ENCODE results near the gene CCR7.

CCR7 gene

GRCh38 chr17:40528692-40529417 is 36.4 kb downstream of the CCR7 start:
- no peak overlapping the region for H3K4me3 ChIP-seq (ENCODE audit: low read depth, low read length)
- H3K9ac ChIP-seq (ENCODE audit: low read length) = no peak overlapping the region
- H3K27me3 ChIP-seq (ENCODE audit: control insufficient read depth, insufficient read depth, low read length) = no peaks in the 10 kb centered on the region
- H3K4me1 ChIP-seq (ENCODE audit: control insufficient read depth, insufficient read depth, low read length) = peaks cover 17% of the 10 kb centered on the region; the same call in 1 of the 2 replicates
- H3K9me3 ChIP-seq (ENCODE audit: control insufficient read depth, insufficient read depth, low read depth, low read length) = peaks cover 5% of the 10 kb centered on the region; the same call in 1 of the 2 replicates
- H3K36me3 ChIP-seq (ENCODE audit: control insufficient read depth, insufficient read depth, low read length) = no peaks in the 10 kb centered on the region
- no peak overlapping the region for H3K27ac ChIP-seq (ENCODE audit: low read depth, low read length)

DNA sequence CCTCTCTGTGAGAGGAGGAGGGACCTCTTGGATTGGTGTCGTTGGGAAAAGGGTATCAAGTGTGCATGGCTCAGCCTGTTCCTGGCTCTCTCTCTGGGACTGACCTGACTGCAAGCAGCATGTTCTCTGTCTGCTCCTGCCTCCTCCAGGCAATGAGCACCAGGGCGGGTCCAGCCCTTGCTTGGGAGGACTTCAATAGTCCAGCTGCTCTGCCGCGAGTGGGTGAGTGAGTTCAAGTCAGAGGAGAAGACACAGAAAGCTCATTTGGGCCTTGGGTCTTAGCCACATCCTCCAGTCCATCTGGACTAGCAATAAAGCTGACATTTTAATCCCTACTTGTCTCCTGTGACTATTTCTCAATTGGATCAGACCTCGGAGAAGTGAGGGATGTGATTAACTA is 38.6 kb downstream of the CCR7 start:
- Histone ChIP-seq H3K27ac (ENCODE audit: low read depth, low read length) (no peak overlapping the region), H3K27me3 (ENCODE audit: control insufficient read depth, insufficient read depth, low read length) (no peaks in the 10 kb centered on the region), H3K4me1 (ENCODE audit: control insufficient read depth, insufficient read depth, low read length) (peaks cover 7% of the 10 kb centered on the region; the same call in 1 of the 2 replicates), H3K4me3 (ENCODE audit: low read depth, low read length) (no peak overlapping the region), H3K9ac (ENCODE audit: low read length) (no peak overlapping the region), H3K9me3 (ENCODE audit: control insufficient read depth, insufficient read depth, low read depth, low read length) (peaks cover 5% of the 10 kb centered on the region; the same call in 1 of the 2 replicates), H3K36me3 (ENCODE audit: control insufficient read depth, insufficient read depth, low read length) (no peaks in the 10 kb centered on the region)

GRCh38 chr17:40525294-40525693 is 40.0 kb downstream of the CCR7 start:
- no peak overlapping the region for H3K4me3 ChIP-seq (ENCODE audit: low read depth, low read length)
- H3K4me1 ChIP-seq (ENCODE audit: control insufficient read depth, insufficient read depth, low read length) = peaks cover 4% of the 10 kb centered on the region; the same call in 1 of the 2 replicates
- no peaks in the 10 kb centered on the region for H3K27me3 ChIP-seq (ENCODE audit: control insufficient read depth, insufficient read depth, low read length)
- no peak overlapping the region for H3K27ac ChIP-seq (ENCODE audit: low read depth, low read length)
- H3K9me3 ChIP-seq (ENCODE audit: control insufficient read depth, insufficient read depth, low read depth, low read length) = peaks cover 5% of the 10 kb centered on the region; the same call in 1 of the 2 replicates
- no peaks in the 10 kb centered on the region for H3K36me3 ChIP-seq (ENCODE audit: control insufficient read depth, insufficient read depth, low read length)
- no peak overlapping the region for H3K9ac ChIP-seq (ENCODE audit: low read length)

DNA sequence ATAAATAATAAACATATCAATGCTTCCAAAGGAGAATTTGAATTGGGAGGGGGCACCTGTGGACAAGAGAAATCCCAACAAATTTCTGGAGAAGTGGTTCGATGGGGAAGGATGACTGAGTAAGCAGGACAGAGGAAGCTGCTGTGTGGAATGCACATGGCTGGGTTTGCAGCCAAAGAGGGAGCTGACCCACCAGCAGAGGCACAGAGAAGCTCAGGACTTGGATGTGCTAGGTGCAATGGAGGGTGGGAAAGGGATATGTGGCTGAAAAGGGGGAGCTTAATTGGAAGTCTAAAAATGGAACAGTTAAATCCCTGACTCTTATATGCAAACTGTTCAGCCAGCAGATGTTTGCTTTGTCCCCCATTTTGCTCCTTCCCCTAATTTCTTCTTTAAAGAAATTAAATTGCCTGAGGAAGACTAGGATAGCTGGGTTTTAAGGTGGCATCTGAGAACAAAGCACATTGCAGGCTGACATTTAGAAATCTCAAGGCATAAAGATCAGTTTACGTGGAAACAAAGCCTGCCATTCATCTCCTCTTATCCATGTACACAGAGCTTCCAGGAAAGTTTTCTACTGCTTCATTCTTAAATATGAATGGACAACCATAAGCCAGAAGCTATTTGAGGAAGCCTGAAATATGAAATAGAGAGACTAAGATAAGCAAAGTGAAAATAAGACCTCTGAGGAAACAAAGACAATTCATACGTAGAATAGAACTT is 40.9 kb downstream of the CCR7 start:
- no peak overlapping the region for H3K9ac ChIP-seq (ENCODE audit: low read length)
- no peaks in the 10 kb centered on the region for H3K36me3 ChIP-seq (ENCODE audit: control insufficient read depth, insufficient read depth, low read length)
- H3K27ac ChIP-seq (ENCODE audit: low read depth, low read length) = no peak overlapping the region
- H3K4me3 ChIP-seq (ENCODE audit: low read depth, low read length) = no peak overlapping the region
- H3K9me3 ChIP-seq (ENCODE audit: control insufficient read depth, insufficient read depth, low read depth, low read length) = peaks cover 5% of the 10 kb centered on the region; the same call in 1 of the 2 replicates
- peaks cover 5% of the 10 kb centered on the region; the same call in 1 of the 2 replicates for H3K4me1 ChIP-seq (ENCODE audit: control insufficient read depth, insufficient read depth, low read length)
- H3K27me3 ChIP-seq (ENCODE audit: control insufficient read depth, insufficient read depth, low read length) = no peaks in the 10 kb centered on the region

GRCh38 chr17:40522961-40523310 is 42.3 kb downstream of the CCR7 start:
- H3K4me1 ChIP-seq (ENCODE audit: control insufficient read depth, insufficient read depth, low read length) = peaks cover 19% of the 10 kb centered on the region
- H3K4me3 ChIP-seq (ENCODE audit: low read depth, low read length) = no peak overlapping the region
- no peak overlapping the region for H3K9ac ChIP-seq (ENCODE audit: low read length)
- H3K9me3 ChIP-seq (ENCODE audit: control insufficient read depth, insufficient read depth, low read depth, low read length) = peaks cover 5% of the 10 kb centered on the region; the same call in 1 of the 2 replicates
- no peak overlapping the region for H3K27ac ChIP-seq (ENCODE audit: low read depth, low read length)
- H3K27me3 ChIP-seq (ENCODE audit: control insufficient read depth, insufficient read depth, low read length) = no peaks in the 10 kb centered on the region
- H3K36me3 ChIP-seq (ENCODE audit: control insufficient read depth, insufficient read depth, low read length) = no peaks in the 10 kb centered on the region

DNA sequence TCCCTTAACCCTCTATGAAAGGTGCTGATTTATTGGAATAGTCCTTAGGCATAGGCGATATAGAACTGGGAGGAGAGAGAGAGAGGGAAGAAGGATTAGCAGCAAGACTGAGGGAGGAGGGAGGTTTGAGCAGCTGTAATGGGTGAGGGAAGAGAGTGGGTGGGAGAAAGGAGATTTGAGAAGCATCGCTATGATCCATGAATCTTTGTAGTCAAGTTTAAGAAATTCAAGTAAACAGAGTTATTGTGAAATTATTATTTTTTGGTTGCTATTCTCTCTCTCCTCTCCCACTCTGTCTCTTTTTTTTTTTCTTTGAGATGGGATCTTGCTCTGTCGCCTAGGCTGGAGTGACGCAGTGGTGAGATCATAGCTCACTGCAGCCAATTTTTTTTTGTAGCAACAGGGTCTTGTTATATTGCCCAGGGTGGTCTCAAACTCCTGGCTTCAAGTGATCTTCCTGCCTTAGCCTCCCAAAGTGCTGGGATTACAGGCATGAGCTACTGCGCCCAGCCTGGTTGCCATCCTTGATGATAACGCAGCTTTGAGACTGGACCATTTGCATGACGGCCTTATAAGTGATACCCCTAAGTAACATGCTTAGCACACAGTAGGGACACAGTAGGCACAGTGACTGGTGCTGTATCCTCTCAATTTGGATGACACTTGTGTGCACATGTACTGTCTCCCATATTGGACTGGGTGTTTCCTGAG is 42.9 kb downstream of the CCR7 start:
- Histone ChIP-seq H3K36me3 (ENCODE audit: control insufficient read depth, insufficient read depth, low read length) (no peaks in the 10 kb centered on the region), H3K4me3 (ENCODE audit: low read depth, low read length) (no peak overlapping the region), H3K9ac (ENCODE audit: low read length) (no peak overlapping the region), H3K27me3 (ENCODE audit: control insufficient read depth, insufficient read depth, low read length) (no peaks in the 10 kb centered on the region), H3K27ac (ENCODE audit: low read depth, low read length) (no peak overlapping the region), H3K9me3 (ENCODE audit: control insufficient read depth, insufficient read depth, low read depth, low read length) (peaks cover 5% of the 10 kb centered on the region; the same call in 1 of the 2 replicates), H3K4me1 (ENCODE audit: control insufficient read depth, insufficient read depth, low read length) (peaks cover 21% of the 10 kb centered on the region)

DNA sequence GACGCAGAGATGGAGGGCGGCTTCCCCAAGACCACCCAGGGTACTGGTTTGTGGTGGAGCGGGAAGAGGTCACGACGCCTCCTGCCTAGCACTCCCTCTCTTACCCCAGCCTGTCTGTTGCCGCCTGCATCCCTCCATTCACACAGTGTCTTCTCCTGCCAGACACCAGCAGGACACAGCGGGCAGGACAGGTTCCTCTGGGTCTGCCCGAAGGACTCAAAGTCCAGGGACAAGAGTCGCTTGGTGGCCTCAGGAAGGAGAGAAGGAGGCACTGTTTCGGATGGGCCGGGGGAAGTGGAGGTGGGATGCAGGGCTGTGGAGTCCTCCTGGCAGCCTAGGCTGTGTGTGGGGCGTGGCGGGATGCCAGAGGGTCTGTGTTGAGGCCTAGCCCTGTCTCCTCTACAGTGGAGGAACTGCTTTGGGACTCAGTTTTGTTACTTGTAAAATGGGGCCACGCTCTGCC is 44.2 kb downstream of the CCR7 start:
- peaks cover 29% of the 10 kb centered on the region for H3K4me1 ChIP-seq (ENCODE audit: control insufficient read depth, insufficient read depth, low read length)
- H3K27ac ChIP-seq (ENCODE audit: low read depth, low read length) = no peak overlapping the region
- no peak overlapping the region for H3K9ac ChIP-seq (ENCODE audit: low read length)

GRCh38 chr17:40519089-40519775 is 46.0 kb downstream of the CCR7 start:
- H3K27me3 ChIP-seq (ENCODE audit: control insufficient read depth, insufficient read depth, low read length) = no peaks in the 10 kb centered on the region
- H3K9me3 ChIP-seq (ENCODE audit: control insufficient read depth, insufficient read depth, low read depth, low read length) = no peaks in the 10 kb centered on the region
- H3K4me3 ChIP-seq (ENCODE audit: low read depth, low read length) = no peak overlapping the region
- H3K27ac ChIP-seq (ENCODE audit: low read depth, low read length) = no peak overlapping the region
- H3K36me3 ChIP-seq (ENCODE audit: control insufficient read depth, insufficient read depth, low read length) = no peaks in the 10 kb centered on the region
- no peak overlapping the region for H3K9ac ChIP-seq (ENCODE audit: low read length)
- H3K4me1 ChIP-seq (ENCODE audit: control insufficient read depth, insufficient read depth, low read length) = peaks cover 34% of the 10 kb centered on the region

More for the DNA sequence above, 44.2 kb downstream of the CCR7 start:
- Histone ChIP-seq H3K27me3 (ENCODE audit: control insufficient read depth, insufficient read depth, low read length) (no peaks in the 10 kb centered on the region), H3K36me3 (ENCODE audit: control insufficient read depth, insufficient read depth, low read length) (no peaks in the 10 kb centered on the region), H3K4me3 (ENCODE audit: low read depth, low read length) (no peak overlapping the region), H3K9me3 (ENCODE audit: control insufficient read depth, insufficient read depth, low read depth, low read length) (peaks cover 5% of the 10 kb centered on the region; the same call in 1 of the 2 replicates)

DNA sequence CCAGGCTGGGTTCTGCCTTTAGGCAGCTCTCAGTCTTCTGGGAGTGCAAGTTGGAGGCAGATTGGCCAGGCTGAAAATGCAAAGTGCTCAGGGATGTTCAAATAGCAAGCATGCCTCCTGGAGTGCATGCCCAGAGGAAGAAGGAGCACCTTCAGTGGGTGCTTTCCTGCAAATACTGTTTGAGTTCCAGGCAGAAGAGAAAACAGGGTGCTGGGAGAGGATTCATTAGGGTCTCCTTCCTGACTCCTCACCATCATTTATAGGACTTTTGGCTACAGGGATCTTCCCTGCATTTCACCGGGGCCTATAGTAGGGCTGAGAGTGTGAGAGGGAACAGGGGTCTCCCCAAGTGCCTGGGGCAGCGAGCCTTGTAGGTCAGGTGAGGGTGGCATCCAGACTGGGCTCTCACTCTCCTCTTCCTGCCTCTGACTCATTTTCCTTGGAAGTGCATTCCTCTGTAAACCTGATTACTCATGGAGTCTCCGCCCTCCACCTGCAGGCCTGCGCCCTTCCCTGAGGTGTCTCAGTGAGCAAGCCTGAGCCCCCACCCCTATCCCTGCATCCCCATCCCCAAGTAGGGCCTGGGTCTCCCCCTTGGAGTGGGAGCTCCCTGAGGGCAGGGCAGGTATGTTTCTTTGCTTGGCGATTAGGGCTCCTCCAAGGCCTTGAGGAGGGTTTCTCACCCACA is 46.7 kb downstream of the CCR7 start:
- H3K36me3 ChIP-seq (ENCODE audit: control insufficient read depth, insufficient read depth, low read length) = no peaks in the 10 kb centered on the region
- H3K9me3 ChIP-seq (ENCODE audit: control insufficient read depth, insufficient read depth, low read depth, low read length) = no peaks in the 10 kb centered on the region
- H3K9ac ChIP-seq (ENCODE audit: low read length) = peak overlapping the region; percentile 1
- H3K4me1 ChIP-seq (ENCODE audit: control insufficient read depth, insufficient read depth, low read length) = peaks cover 34% of the 10 kb centered on the region
- no peak overlapping the region; the same call in 1 of the 2 replicates for H3K27ac ChIP-seq (ENCODE audit: low read depth, low read length)
- no peaks in the 10 kb centered on the region for H3K27me3 ChIP-seq (ENCODE audit: control insufficient read depth, insufficient read depth, low read length)
- no peak overlapping the region for H3K4me3 ChIP-seq (ENCODE audit: low read depth, low read length)

DNA sequence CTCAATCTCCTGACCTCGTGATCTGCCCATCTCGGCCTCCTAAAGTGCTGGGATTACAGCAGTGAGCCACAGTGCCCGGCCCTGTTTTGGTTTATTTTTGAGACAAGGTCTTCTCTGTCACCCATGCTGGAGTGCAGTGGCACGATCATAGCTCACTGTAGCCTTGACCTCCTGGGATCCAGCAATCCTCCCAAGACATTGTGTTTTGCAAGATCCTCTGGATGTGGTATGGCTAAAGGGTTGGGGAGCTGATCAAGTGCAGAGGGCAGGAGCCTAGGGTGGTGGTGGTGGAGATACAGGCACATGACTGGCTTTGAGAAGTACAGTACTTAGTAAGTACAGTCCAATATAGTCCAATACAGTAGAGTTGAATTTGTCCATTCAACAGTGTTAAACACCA is 47.3 kb downstream of the CCR7 start:
- Histone ChIP-seq H3K27ac (ENCODE audit: low read depth, low read length) (no peak overlapping the region; the same call in 1 of the 2 replicates), H3K9me3 (ENCODE audit: control insufficient read depth, insufficient read depth, low read depth, low read length) (no peaks in the 10 kb centered on the region), H3K4me3 (ENCODE audit: low read depth, low read length) (no peak overlapping the region), H3K36me3 (ENCODE audit: control insufficient read depth, insufficient read depth, low read length) (no peaks in the 10 kb centered on the region), H3K27me3 (ENCODE audit: control insufficient read depth, insufficient read depth, low read length) (no peaks in the 10 kb centered on the region), H3K9ac (ENCODE audit: low read length) (peak overlapping the region; percentile 1), H3K4me1 (ENCODE audit: control insufficient read depth, insufficient read depth, low read length) (peaks cover 34% of the 10 kb centered on the region)

All from HUES6 (cell line).